ENCODE data around the gene TTLL6.

Gene TTLL6

GRCh38 chr17:48749621-48750553, 67.1 kb downstream of the TTLL6 start:
- Histone ChIP-seq H3K27me3 (ENCODE audit: insufficient read depth, low read length) (peaks cover 4% of the 10 kb centered on the region; the same call in 1 of the 2 replicates), H3K9ac (ENCODE audit: low read length) (no peak overlapping the region), H4K20me1 (ENCODE audit: insufficient read depth, low read length) (no peaks in the 10 kb centered on the region), H3K79me2 (ENCODE audit: insufficient read depth, low read length) (no peaks in the 10 kb centered on the region), H3K27ac (ENCODE audit: low read depth, low read length, poor library complexity, severe bottlenecking) (no peak overlapping the region), H3K36me3 (ENCODE audit: insufficient read depth, low read length) (no peaks in the 10 kb centered on the region), H3K4me1 (ENCODE audit: insufficient read depth, low read length, severe bottlenecking) (no peaks in the 10 kb centered on the region), H2AFZ (ENCODE audit: low read length) (no peak overlapping the region), H3K4me2 (ENCODE audit: low read length) (no peak overlapping the region), H3K9me3 (ENCODE audit: low read length) (no peaks in the 10 kb centered on the region), H3K4me3 (ENCODE audit: low read depth, low read length, poor library complexity, severe bottlenecking) (no peak overlapping the region), H3F3A (ENCODE audit: insufficient read depth, low read length) (no peaks in the 10 kb centered on the region), H3K9me2 (ENCODE audit: low read depth, low read length) (no peaks in the 10 kb centered on the region)
- TF ChIP-seq EZH2 (IDR thresholded peaks at IDR 0.05; ENCODE audit: borderline replicate concordance, low read length), result no peak

GRCh38 chr17:48748718-48749566, 68.1 kb downstream of the TTLL6 start:
- no peak overlapping the region for H3K9ac ChIP-seq (ENCODE audit: low read length)
- no peak overlapping the region for H3K4me3 ChIP-seq (ENCODE audit: low read depth, low read length, poor library complexity, severe bottlenecking)

GRCh38 chr17:48747445-48748363, 69.3 kb downstream of the TTLL6 start:
- no peak overlapping the region for H2AFZ ChIP-seq (ENCODE audit: low read length)
- no peaks in the 10 kb centered on the region for H3K9me3 ChIP-seq (ENCODE audit: low read length)
- no peaks in the 10 kb centered on the region for H3K36me3 ChIP-seq (ENCODE audit: insufficient read depth, low read length)
- H3K79me2 ChIP-seq (ENCODE audit: insufficient read depth, low read length), result no peaks in the 10 kb centered on the region
- no peaks in the 10 kb centered on the region for H3K4me1 ChIP-seq (ENCODE audit: insufficient read depth, low read length, severe bottlenecking)
- no peak for TF ChIP-seq EZH2 (IDR thresholded peaks at IDR 0.05; ENCODE audit: borderline replicate concordance, low read length)
- H3K27me3 ChIP-seq (ENCODE audit: insufficient read depth, low read length), result peaks cover 4% of the 10 kb centered on the region; the same call in 1 of the 2 replicates
- H3F3A ChIP-seq (ENCODE audit: insufficient read depth, low read length), result no peaks in the 10 kb centered on the region
- no peaks in the 10 kb centered on the region for H3K9me2 ChIP-seq (ENCODE audit: low read depth, low read length)
- H3K27ac ChIP-seq (ENCODE audit: low read depth, low read length, poor library complexity, severe bottlenecking), result no peak overlapping the region
- no peak overlapping the region for H3K4me3 ChIP-seq (ENCODE audit: low read depth, low read length, poor library complexity, severe bottlenecking)
- H4K20me1 ChIP-seq (ENCODE audit: insufficient read depth, low read length), result no peaks in the 10 kb centered on the region
- no peak overlapping the region for H3K9ac ChIP-seq (ENCODE audit: low read length)
- H3K4me2 ChIP-seq (ENCODE audit: low read length), result no peak overlapping the region

More at GRCh38 chr17:48748718-48749566, 68.1 kb downstream of the TTLL6 start:
- H3K4me1 ChIP-seq (ENCODE audit: insufficient read depth, low read length, severe bottlenecking), result no peaks in the 10 kb centered on the region
- H3K9me3 ChIP-seq (ENCODE audit: low read length), result no peaks in the 10 kb centered on the region
- no peaks in the 10 kb centered on the region for H3K9me2 ChIP-seq (ENCODE audit: low read depth, low read length)
- no peak for TF ChIP-seq EZH2 (IDR thresholded peaks at IDR 0.05; ENCODE audit: borderline replicate concordance, low read length)
- TF ChIP-seq CTCF (IDR thresholded peaks at IDR 0.05; ENCODE audit: low read length), result no peak
- H3K79me2 ChIP-seq (ENCODE audit: insufficient read depth, low read length), result no peaks in the 10 kb centered on the region
- no peaks in the 10 kb centered on the region for H3K36me3 ChIP-seq (ENCODE audit: insufficient read depth, low read length)
- H3F3A ChIP-seq (ENCODE audit: insufficient read depth, low read length), result no peaks in the 10 kb centered on the region
- no peak overlapping the region for H2AFZ ChIP-seq (ENCODE audit: low read length)
- no peak overlapping the region for H3K27ac ChIP-seq (ENCODE audit: low read depth, low read length, poor library complexity, severe bottlenecking)
- H4K20me1 ChIP-seq (ENCODE audit: insufficient read depth, low read length), result no peaks in the 10 kb centered on the region
- H3K27me3 ChIP-seq (ENCODE audit: insufficient read depth, low read length), result peaks cover 4% of the 10 kb centered on the region; the same call in 1 of the 2 replicates
- no peak overlapping the region for H3K4me2 ChIP-seq (ENCODE audit: low read length)
